Occipital lobe (tissue), 2 donors: ENCODE data around the gene PTPRO. TPM values are rescaled to one million over a fixed set of nuclear protein-coding genes. Genes with fewer than 3 reads are reported as not detected.

Experiments used
- DNase-seq: peaks from one replicate; lab custom pipeline; 2025; lab: John Stamatoyannopoulos, UW
- total RNA-seq: library from RNA; depleted of rRNA; stranded (reverse); fragments of >200 nt; gene quantifications from one replicate; pipeline ENCODE4 v1.2.3, GENCODE V29; 2014

The PTPRO gene
- 157 TPM for total RNA-seq

DNA sequence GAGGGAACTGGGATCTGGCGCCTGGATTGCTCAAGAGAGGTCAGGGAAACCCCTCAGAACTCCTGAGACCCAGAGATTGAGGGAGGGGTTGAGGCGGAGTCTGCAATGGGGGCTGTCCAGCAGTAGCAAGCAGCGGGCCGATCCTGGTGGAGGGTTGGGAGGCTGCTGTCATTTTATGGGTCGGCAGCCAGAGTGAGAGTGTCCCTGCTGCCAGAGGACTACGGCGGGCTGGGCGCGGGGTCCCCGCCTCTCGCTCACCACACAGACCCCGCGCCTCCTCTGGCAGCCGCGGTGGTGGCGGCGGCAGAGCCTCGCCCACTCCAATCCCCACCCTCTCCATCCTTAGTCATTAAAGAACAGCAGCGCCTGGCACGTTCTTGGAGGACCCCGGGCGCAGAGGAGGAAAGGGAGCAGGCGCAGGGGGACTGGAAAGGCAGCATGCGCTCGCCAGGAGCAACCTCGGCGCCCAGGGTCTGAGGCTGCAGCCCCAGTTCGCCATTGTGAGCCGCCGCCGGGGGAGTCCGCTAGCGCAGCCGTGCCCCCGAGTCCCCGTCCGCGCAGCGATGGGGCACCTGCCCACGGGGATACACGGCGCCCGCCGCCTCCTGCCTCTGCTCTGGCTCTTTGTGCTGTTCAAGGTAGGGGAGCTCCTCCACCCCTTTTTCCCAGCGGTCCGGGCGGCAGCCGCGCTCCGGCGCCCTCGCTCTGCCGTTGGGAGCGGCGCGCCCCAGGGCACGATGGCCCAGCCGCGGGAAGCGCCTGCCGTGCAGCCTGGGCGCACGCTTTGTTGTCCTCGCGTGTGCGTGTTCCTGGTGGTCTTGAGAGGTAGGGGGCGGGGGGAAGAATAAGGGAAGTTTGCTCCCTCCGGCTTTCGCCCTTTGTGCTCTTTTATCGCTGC is at the start of gene PTPRO:
TSS of gene PTPRO (plus strand) at position 345 of the 898 bp plus-strand sequence.
- peak; percentile 21 for DNase-seq

DNA sequence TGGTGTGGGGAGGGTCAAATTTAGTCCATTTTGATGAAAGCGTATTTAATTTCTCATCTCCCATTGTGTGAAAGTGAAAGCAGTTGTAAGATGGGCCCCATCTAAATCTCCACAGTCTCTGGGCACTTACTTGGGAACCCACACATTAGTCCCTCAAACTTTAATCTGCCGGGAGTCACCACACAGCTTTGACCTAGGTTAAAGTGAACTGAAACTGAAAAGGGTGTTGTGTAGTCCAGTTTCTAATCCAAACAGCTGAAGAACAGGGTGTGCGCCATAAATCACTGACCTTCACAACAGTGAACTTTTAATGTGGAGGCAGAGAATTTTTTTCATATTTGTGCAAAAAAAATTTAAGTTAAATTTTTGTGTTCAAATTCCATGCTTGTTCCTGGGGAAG is 48.4 kb upstream of the PTPRO start:
- DNase-seq: no peak

DNA sequence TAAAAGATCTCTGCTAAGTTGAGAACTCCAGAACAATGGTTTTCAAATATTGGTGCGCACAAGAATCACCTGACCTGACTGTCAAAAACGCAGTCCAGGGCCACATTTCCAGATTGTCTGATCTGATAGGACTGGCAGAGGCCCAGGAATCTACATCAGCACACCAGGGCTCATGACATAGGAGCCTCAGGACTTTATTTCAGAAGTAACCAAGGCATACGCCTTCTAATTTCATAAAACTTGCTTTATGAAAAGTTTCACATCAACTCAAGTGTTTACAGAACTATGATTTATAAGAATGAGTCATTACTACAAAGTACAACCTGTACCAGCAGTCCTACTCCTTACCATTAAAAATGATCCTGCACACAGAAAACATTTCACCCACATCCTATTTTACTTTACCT is 47.7 kb upstream of the PTPRO start:
- no peak for DNase-seq

DNA sequence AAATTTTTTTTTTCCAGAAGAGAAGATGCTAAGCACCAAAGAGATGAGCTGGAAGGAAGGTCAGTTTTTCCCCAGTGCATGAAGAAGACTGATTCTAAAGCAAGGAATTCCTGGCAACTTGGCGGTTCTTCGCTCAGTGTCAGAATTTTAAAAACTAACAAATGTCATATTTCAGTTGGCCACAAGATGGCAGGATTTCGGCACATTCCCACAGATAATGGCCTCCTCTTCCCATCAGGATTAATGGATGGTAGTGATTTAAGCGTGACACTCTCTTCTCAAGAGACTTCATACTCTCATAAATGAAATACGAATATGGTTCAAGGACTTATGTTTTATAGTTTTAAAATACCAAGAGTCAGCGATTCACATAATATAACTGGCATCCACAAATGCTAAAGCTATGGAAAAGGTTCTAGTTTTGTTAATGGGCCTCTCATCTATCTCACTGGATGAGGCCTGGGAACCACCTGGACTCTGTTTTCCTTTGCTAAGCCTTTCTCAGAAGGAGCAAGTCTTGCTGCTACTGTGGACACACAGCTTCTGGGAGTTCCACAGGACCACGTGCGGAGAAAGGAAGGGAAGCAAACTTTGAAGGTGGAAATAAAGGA is 46.1 kb upstream of the PTPRO start:
- DNase-seq: no peak

DNA sequence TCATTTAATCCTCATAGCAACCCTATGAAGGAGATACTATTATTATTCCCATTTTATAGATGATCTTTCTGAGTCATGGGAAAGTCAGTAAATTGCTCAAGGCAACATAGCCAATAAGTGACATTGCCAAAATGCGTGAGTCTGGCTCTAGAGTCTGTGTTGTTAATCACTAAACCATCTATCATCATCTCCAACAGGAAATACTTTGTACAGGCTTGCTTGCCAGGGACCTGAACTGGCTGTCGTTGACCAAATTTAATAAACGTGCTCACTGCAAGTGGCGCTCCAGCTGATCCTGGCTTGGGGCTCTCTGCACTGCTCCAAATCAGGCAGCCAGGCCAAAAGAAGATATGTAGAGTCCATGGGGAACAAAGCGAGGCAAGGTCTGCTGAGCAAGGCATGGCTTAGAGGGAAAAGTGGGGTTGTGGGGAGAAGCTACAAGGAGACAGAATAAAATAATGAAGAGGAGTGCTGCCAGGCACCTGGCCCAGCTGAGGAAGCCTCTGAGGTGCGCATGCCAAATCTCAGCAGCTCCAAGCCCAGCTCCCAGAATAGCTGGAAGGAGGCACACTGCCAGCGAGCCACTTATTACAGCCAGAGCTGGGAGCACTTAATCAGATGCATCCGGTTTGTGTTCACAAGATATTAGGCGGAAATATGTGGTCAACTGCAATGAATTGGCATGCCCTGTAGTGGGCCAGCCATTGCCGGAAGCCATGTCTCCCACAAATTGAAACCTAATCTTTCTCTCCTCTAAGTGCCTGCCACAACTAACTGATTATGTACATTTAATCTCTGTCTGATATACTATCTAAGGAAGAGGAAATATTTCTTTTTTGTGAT is 43.3 kb upstream of the PTPRO start:
- no peak for DNase-seq

DNA sequence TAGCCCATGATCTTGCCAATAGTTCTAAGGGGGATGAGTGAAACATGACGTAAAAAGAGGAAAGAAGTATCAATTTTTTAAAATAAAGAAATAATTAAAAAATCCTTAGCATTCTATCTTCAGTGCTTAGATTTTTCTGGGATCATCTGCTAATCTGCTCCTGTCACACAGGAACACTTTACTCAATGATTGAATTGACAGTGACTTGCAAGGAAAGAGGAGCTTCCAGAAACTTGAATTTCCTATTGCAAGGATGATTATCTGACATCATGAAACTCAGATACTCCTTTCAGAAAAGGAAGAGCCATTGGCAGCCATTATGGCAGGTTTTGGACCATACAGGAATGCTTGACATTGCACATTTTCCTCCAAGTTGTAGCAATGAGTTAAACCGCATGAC is 41.4 kb upstream of the PTPRO start:
- no peak for DNase-seq

DNA sequence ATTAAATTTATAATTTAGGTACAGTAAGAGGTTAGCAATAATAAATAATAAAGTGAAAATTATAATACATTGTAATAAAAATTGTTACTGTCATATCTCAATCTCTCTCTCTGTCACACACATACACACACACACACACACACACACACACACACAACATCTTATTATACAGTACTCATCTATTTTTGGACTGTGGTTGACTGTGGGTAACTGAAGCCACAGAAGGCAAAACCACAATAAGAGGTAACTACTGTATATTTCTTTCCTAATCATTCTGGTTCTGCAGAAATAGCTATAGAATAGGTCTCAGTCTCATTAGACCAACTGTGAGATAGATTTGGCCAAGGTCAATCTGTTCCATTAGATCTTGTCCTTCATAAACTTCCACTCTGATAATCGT is 33.1 kb upstream of the PTPRO start:
- DNase-seq: no peak

DNA sequence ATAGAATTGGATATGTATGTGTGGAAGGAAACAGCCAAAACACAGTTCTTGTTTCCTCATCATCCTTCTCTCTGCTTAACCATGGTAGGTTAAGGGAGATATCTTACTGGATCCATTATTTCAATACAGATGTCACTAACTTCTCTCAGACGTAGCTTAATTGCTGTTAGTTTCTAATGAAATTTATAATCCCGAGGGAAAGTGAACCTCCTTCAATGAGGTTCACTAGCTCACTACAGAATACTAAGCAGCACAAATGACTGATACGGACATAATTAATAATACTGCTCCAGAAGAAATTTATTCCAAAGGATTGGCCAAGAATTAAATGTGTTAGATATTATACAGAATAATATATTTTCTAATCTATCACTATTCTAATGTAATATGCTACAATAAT is 28.6 kb upstream of the PTPRO start:
- no peak for DNase-seq

DNA sequence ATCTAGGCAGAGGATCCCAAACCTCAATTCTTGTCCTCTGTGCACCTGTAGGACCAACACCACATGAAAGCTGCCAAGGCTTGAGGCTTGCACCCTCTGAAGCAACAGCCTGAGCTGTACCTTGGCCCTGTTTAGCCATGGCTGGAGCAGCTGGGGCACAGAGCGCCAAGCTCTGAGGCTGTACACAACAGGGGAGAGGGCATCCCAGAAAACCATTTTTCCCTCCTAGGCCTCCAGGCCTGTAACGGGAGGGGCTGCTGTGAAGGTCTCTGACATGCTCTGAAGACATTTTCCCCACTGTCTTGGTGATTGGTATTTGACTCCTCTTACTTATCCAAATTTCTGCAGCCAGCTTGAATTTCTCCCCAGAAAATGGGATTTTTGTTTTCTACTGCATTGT is 22.4 kb upstream of the PTPRO start:
- DNase-seq: no peak

DNA sequence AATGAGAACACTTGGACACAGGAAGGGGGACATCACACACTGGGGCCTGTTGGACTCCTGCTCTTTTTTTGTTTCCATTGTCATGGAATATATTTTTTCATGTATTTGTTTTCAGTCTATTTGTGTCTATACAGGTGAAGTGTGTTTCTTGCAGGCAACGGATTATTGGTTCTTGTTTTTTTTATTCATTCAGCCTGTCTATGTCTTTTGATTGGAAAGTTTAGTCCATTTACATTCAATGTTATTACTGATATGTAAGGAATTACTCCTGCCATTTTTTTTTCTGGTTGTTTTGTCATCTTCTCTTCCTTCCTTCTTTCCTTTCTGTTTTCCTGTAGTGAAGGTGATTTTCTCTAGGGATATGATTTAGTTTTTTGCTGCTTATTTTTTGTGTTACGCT is 18.0 kb upstream of the PTPRO start:
- DNase-seq: no peak

DNA sequence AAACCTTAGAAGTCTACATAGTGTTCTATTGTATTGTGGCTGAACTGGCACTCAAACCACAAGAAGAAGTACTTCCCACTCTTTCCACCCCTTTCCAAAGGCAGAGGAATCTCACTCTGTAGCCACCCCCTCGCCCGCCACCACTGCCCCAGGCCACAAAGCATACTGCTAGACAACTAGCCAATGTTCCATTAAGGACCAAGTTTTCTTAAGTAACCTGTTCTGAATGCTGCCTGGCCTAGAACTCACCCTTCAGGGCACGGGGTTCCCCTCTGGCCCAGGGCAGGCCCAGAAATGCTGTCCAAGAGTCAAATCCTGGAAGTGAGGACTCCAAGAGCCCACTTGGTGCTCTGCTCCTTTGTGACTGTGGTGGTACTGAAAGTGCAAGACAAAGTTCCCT is 15.7 kb upstream of the PTPRO start:
- DNase-seq: no peak

DNA sequence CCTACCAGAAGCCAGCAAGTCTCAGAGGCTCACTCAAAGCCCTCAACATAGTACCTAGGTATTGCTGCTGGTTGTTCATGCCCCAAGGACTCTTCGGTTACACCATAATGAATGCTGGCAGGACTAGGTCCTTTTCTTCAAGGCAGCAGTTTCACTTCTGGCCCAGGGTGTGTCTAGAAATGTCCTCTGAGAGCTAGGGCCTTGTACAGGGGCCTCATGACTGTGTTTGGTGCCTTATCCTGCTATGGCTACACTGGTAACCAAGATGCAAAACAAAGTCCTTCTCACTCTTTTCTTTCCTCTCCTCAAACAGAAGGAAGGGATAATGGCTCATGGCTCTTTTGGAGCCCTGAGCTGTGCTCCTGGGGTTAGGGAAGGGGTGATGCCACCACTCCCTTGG is 15.2 kb upstream of the PTPRO start:
- DNase-seq: no peak

DNA sequence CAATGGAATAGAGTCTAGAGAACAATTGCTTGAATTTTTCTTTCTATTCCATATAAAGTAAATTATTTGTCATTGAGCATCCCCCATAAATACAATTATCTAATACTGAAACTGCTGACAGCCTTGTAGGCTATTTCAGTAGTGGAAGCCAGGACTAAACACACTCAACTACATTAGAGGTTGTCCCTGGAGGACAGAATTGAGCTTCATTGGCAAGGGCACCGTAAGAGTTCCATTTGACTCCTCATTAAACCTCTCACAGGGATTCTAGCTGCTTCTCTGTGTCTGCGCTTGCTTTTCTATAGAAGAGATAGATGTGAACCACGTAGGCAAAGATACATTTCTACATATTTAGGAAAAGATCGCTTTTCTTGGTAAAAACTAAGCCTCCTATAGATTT is 3.5 kb upstream of the PTPRO start:
- no peak for DNase-seq

DNA sequence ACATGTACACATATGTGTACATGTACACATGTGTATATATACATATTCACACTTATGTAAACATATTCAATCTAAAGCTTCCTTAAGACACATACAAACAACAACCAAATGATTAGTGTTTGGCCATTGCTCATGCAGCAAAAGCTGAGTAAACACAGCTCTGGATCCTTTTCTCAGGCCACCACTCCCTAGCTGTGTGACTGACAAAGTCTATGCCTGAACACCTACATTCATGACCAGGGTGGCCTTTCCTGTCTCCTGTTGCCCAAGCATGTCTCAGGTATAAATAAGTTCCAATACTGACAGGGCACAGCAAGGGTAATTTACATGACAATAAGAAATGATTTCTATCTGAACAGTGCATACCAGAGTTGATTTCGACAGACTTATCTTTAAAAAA is 1.4 kb upstream of the PTPRO start:
- no peak for DNase-seq

DNA sequence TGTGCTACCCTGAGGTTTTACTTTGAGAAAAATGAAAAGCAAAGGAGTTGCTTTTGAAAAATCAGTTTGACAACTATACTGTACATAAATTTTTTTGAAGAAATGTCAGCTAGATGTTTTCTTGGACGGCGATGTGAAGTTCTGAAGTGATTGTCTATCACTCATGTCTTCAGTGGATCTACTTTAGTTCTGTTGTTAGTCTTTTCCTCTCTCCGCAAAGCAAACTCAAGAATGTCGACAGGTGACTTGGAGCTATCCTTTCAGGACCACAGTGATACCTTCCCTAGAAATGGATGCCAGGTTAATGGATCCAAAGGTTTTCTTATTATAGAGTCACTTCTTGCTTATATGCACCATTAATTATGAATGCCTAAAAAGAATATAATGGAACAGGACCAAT is 1.2 kb downstream of the PTPRO start:
- DNase-seq: no peak

DNA sequence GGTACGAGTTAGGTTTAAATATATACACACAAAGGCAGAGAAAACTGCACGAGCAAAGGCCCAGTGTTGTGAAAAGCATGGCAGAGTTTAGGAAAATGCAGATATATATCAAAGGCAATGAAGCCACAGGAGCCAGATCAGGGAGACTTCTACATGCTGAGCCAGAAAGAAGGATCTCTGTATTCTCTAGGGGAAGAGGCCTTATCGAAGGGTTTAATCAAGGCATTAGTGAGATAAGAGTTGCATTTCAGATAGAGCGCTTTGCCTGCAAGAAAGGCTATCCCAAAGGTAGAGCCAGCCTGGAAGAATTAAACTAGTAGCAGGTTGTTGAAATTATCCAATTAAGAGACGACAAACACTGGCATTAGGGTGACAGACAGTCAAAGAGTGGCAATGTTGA is 7.6 kb downstream of the PTPRO start:
- DNase-seq: no peak

DNA sequence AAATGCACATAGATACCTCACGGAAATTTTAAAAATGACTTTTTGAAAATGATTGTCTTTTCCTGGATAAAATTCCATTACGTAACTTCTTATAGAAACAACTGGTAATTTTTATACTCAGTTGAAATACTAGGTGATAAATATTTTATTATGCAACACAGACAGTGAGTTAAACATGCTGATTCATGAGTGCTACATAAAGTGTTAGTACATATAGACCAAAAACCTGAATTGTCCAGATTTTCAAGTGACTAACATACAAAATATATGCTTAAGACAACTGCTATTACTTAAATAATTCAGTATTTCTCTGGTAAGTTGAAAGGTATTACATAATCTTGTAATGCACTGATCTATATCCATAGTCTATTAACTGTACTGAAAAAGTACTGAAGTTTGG is 11.9 kb downstream of the PTPRO start:
- no peak for DNase-seq

DNA sequence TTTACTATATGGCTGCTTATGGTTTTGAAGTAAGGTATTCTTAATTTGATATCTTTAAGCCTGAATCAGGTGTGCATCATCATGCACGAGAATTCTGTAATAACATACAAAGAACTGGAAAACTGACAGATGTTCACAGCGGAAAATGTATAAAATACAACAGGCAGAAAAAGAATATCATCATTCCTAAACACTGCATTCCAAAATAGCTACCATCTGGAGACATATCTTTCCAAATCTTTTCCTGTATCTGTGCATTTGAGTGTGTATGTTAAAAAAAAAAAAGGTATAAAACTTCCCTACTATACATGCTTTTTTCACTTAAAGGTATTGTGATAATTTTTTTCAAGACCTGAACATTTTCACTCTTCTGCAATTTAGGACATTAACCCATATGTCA is 13.7 kb downstream of the PTPRO start:
- DNase-seq: no peak

DNA sequence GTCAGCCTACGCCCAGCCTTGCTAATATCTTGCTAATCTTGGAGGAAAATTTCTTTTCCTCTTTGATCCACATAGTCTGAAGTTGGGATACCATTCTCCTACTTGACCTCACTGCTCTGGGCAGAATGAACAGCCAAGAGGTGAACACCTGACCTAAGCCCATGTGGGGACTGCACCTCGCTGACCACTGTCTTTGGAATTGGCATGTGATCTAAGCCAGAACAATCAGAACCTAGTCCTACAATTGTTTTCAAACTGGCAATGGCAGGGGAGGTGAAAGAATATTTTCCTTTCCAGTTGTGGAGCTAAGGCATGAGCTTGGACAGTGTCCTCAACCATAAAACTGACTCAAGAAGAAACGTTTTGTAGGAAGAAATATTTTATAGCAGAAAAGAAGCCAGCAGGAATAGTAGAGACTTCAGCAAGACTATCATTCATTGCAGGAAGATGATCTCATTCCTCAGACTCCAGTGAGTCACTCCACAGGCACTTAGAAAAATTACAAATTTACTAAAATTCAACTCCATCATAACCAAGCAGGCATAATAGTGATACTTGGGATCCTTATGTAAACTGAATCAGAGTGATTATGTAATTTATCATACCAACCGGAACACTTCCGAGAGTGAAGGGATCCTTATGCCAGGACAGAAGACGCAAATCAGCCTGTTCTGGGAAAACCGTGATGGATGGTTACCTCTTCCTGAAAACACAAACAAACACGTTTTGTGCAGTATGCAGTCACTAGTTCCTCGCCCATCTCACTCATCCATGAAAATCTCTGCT is 14.7 kb downstream of the PTPRO start:
- no peak for DNase-seq

DNA sequence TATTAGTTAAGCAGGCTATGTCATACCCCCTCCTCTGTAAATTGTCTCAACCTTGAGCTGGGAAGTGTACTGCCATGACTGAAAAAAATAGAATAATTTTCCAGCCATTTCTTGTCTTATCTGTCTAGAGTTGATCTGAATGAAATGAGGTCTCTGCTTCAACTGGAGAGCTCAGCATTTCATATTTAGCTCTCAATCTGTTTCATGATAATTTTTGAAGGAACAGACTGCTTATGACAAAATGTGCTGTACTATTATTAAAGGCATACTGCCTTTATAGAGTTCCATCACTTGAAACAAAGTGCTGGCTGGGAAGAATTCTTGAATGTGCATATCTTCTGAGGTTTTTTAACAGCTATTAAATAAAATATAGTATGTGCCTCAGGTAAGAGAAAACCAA is 19.1 kb downstream of the PTPRO start:
- no peak for DNase-seq

DNA sequence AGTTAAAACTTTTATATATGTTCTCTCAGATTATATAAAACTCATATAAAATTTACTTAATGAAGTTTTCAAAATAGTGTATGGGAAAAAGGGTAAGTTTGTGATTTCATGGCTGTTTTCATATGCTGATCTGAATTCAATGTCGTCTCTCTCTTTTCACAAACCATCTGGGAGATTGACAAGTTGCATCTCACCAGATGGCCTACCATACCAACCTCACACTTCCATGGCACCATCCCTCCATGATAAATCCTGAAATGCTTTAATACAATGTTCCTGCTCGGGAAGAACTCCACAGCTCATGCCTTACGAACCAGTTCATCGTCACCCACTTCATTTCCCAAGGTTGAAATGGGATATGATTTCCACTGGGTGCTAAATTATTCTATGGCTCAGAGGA is 22.3 kb downstream of the PTPRO start:
- no peak for DNase-seq

DNA sequence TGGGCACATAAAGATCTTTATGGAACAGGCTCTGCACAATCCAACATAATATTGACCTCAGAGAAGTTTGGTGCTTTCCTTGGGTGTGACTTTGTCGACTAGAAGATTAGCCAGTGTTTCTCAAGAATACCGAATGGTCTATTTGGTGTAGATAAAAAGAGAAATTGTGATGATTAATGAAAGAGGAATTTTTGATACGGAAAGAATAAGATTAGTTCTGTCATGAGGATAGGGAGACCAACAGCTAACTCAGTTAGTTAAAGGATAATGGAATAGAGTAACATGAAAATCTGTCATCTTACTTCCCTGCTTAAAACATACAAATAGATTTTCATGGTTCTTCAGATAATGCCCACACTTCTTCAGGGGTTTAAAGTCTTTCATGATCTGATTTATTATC is 24.2 kb downstream of the PTPRO start:
- no peak for DNase-seq
